M059J (cell line): ENCODE measurements around the gene NTRK1. TPM values are rescaled to one million over a fixed set of nuclear protein-coding genes. Genes with fewer than 3 reads are reported as not detected.
A peak's percentile ranks its signal among the peaks of the same experiment; 100 is the strongest.

Experiments used
- DNase-seq: peaks from one replicate; pipeline ENCODE4 v3.0.0-alpha.2; 2012; ENCODE audit warnings: low read depth
- total RNA-seq: library from RNA; depleted of rRNA; stranded (reverse); fragments of >200 nt; shearing (Covaris generic); gene quantifications from 2 replicates; pipeline ENCODE4 v1.2.3, GENCODE V29; 2014

NTRK1 gene
- total RNA-seq, 1 experiment from 2014 or later: not detected

- DNase-seq: no peak
Observed at GRCh38 chr1:156838972-156839371, 21.7 kb upstream of the NTRK1 start.

- DNase-seq: no peak
Observed at GRCh38 chr1:156839426-156840109, 21.1 kb upstream of the NTRK1 start.

- no peak for DNase-seq
Observed at GRCh38 chr1:156840186-156840897, 20.3 kb upstream of the NTRK1 start.

- DNase-seq: no peak
Observed at GRCh38 chr1:156840898-156841279, 19.8 kb upstream of the NTRK1 start.

- DNase-seq: no peak
Observed at GRCh38 chr1:156841295-156841855, 19.3 kb upstream of the NTRK1 start.

GRCh38 chr1:156842618-156843300, 17.9 kb upstream of the NTRK1 start:
- no peak for DNase-seq

- no peak for DNase-seq
Observed at GRCh38 chr1:156844102-156844501, 16.6 kb upstream of the NTRK1 start.

GRCh38 chr1:156844638-156845037, 16.0 kb upstream of the NTRK1 start:
- DNase-seq: no peak

- no peak for DNase-seq
Observed at GRCh38 chr1:156845055-156845952, 15.4 kb upstream of the NTRK1 start.

GRCh38 chr1:156845953-156846545, 14.6 kb upstream of the NTRK1 start:
- no peak for DNase-seq

GRCh38 chr1:156846643-156847042, 14.0 kb upstream of the NTRK1 start:
- DNase-seq: no peak

GRCh38 chr1:156847591-156848460, 12.8 kb upstream of the NTRK1 start:
- no peak for DNase-seq

GRCh38 chr1:156848461-156849150, 12.1 kb upstream of the NTRK1 start:
- DNase-seq: no peak

- no peak for DNase-seq
Observed at GRCh38 chr1:156849151-156849496, 11.5 kb upstream of the NTRK1 start.

GRCh38 chr1:156851779-156852417, 8.8 kb upstream of the NTRK1 start:
- no peak for DNase-seq

- peak; percentile 51 for DNase-seq
Observed at GRCh38 chr1:156852418-156852874, 8.2 kb upstream of the NTRK1 start.

GRCh38 chr1:156853761-156854160, 6.9 kb upstream of the NTRK1 start:
- DNase-seq: no peak

- DNase-seq: no peak
Observed at GRCh38 chr1:156854634-156855033, 6.0 kb upstream of the NTRK1 start.

- DNase-seq: no peak
Observed at GRCh38 chr1:156856282-156856785, 4.3 kb upstream of the NTRK1 start.
